AG09309 (cell line): ENCODE measurements around the gene TEX28.
A peak's percentile ranks its signal among the peaks of the same experiment; 100 is the strongest.

Source experiments
- DNase-seq: peaks from one replicate; pipeline ENCODE4 v3.0.0-alpha.2; 2010; ENCODE audit warnings: low read depth
- H3K4me3 ChIP-seq: 2 replicates; pipeline ENCODE4 v1.5.1; 2011; ENCODE audit warnings: mild to moderate bottlenecking, low read depth, low read length, moderate library complexity; ENCODE audit not compliant: control insufficient read depth
- TF ChIP-seq, protein P1 (sequence below): IDR thresholded peaks from 2 replicates; pipeline ENCODE4 v1.5.1; 2011; ENCODE audit warnings: mild to moderate bottlenecking, low read depth, low read length, inconsistent platforms; ENCODE audit not compliant: insufficient read depth, control insufficient read depth; ENCODE audit errors: missing control alignments

The TEX28 gene

GRCh38 chrX:154322890-154323289 lies 28.0 kb upstream of the TEX28 start:
- TF ChIP-seq, protein P1, sequence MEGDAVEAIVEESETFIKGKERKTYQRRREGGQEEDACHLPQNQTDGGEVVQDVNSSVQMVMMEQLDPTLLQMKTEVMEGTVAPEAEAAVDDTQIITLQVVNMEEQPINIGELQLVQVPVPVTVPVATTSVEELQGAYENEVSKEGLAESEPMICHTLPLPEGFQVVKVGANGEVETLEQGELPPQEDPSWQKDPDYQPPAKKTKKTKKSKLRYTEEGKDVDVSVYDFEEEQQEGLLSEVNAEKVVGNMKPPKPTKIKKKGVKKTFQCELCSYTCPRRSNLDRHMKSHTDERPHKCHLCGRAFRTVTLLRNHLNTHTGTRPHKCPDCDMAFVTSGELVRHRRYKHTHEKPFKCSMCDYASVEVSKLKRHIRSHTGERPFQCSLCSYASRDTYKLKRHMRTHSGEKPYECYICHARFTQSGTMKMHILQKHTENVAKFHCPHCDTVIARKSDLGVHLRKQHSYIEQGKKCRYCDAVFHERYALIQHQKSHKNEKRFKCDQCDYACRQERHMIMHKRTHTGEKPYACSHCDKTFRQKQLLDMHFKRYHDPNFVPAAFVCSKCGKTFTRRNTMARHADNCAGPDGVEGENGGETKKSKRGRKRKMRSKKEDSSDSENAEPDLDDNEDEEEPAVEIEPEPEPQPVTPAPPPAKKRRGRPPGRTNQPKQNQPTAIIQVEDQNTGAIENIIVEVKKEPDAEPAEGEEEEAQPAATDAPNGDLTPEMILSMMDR = no peak
- no peak for DNase-seq
- H3K4me3 ChIP-seq = no peak overlapping the region

DNA sequence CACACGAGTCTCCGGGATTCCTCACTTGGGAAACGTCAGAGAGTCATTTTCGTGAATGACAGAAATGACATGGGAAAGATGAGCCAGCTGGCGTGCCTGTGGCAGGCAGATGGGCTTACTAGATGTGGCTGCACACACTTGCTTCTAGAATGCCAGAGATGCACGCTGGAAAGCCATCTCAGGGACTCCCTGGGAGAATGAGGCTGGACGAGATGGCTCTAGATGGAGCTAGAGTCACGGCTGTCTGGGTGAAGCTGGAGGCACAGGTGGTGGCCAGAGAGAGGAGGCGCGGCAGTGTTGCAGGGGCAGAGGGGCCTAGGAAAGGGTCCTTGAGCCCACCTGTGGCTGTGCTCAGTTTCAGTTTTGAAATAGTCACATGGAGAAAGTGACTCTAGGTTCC lies 26.7 kb upstream of the TEX28 start:
- no peak for DNase-seq
- no peak overlapping the region for H3K4me3 ChIP-seq
- TF ChIP-seq, protein P1 = peak; percentile 13

GRCh38 chrX:154321152-154321551 lies 26.2 kb upstream of the TEX28 start:
- no peak for DNase-seq
- TF ChIP-seq, protein P1 = no peak
- H3K4me3 ChIP-seq = no peak overlapping the region

DNA sequence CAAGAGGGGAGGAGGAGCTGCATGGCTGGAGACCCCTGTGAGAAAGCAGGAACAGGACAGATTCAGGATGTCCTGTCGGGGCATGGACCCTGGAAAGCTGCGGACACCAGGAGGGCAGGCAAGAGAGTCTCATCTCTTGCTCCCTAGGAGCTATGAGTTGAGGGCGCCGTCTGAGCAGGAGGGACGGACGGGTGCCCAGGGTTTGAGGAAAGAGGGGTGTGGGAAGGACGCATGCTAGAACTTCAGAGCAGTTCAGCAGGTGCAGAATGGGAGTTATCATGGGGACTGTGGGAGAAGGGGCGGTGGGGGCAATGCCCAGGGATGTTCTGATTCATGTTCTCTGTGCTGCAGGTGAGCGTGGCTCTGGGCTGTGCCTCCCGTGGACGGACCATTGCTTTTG lies 25.5 kb upstream of the TEX28 start:
- TF ChIP-seq, protein P1 = no peak
- DNase-seq = no peak
- H3K4me3 ChIP-seq = no peak overlapping the region

DNA sequence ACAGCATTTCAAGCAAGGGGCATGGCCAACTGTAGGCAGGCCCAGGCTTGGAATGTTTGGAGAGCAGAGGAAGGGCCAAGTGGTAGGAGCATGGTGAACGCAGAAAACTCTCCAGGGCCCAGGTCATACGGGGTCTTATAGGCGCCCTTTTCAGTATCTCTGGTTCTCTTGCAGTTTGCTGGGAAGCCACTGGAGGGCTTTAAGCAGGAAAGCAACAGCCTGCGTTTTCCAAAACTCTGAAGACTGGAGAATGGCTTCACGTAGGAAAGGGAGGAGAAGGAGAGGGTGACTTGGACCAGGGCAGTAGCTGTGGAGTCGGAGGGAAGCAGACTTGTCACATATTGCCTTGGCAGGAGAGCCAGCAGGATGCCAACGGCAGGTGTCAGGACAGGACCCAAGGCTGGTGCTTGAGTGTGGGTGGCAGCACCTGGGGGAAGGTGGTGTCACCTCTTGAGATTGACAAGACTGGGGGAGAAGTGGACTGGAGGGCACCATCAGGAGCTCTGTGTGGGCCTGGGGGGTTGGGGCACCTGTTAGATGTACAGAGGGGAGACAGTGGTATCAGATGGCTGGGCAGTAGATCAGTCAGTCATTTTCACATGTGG lies 22.6 kb upstream of the TEX28 start:
- no peak overlapping the region for H3K4me3 ChIP-seq
- no peak for DNase-seq
- TF ChIP-seq, protein P1 = peak; percentile 58

DNA sequence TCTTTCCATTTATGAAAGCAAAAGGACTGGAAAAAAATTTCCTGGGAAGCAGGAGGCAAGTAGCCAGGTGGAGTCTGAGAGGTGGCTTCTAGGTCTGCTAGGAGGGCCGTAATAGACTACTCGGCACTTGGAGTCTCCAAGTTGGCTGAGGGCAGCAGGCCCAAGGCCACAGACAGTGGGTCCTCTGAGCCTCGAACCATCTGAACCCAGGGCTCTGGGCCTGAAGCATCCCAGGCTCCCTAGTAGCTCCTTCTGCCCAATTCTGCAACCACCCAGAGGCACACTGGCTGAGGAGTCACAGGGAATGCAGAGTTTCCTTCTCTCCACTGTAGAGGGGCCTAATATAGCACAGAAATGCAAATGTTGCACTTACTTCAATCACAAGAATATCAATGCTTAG lies 20.5 kb upstream of the TEX28 start:
- TF ChIP-seq, protein P1 = no peak
- no peak for DNase-seq
- H3K4me3 ChIP-seq = no peak overlapping the region

GRCh38 chrX:154313147-154313546 lies 18.2 kb upstream of the TEX28 start:
- no peak for DNase-seq
- TF ChIP-seq, protein P1 = no peak
- no peak overlapping the region for H3K4me3 ChIP-seq
